HG03442 (cell line): ENCODE measurements around the gene LDB1.
A peak's percentile ranks its signal among the peaks of the same experiment; 100 is the strongest.

Source experiments
- ATAC-seq: cut with Tn5 transposase; IDR thresholded peaks from one replicate; pipeline ENCODE4 v1.9.1; 2021; ENCODE audit warnings: mild to moderate bottlenecking, moderate library complexity; ENCODE audit not compliant: unreplicated experiment

LDB1 gene

DNA sequence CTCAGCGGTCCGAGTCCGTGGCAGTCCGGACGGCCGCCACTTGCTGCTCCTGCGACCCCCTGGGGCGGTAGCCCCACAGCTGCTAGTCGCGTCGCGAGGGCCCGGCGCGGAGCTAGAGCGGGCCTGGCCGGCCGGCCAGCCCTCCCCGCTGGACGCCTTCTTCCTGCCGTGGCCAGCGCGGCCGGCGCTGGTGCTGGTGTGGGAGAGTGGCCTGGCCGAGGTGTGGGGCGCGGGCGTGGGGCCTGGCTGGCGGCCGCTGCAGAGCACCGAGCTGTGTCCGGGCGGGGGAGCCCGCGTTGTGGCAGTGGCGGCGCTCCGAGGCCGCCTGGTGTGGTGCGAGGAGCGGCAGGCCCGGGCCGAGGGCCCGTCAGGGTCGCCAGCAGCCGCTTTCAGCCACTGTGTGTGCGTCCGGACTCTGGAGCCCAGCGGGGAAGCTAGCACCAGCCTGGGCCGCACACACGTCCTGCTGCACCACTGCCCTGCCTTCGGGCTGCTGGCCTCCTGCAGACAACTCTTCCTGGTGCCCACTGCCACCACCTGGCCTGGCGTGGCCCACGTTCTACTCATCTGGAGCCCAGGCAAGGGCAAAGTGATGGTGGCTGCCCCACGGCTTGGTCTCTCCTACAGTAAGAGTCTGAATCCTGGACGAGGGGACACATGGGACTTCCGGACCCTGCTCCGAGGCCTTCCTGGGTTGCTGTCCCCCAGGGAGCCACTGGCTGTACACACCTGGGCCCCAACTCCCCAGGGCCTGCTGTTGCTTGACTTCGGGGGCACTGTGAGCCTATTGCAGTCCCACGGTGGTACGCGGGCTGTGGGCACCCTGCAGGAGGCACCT, 54.4 kb downstream of the LDB1 start:
- peak; percentile 24 for ATAC-seq

DNA sequence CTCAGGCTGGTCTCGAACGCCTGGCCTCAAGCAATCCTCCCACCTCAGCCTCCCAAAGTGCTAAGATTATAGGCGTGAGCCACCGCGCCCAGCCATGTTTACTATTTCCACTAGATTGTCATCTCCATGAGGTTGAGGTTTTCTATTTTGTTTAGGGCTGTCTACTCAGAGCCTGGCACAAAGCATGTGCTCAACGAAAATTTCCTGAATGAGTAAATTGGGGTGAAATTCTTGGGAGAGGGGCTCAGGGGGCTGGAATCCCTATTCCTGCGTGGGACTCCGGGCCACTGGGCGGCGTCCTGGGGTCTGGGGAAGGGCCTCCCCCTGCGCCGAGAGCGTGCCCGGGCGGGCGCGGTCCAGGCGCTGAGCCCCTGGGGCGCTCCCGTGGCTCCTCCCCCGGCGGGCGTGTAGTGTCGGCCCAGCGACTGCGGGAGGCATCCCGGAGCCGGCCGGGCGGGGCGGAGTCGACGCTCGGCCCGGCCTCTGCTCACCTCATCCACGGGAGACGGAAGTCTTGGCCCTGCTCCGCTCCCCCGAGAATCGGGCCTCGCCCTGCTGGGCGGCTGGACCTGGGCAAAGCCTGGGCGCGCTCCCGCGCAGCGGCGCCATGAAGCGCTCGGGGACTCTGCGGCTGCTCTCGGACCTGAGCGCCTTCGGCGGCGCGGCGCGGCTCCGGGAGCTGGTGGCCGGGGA, 55.2 kb downstream of the LDB1 start, which contains the start of gene HPS6:
Gene HPS6 (plus strand): TSS at position 482 of the 693 bp plus-strand sequence. CDS start 126 bp downstream, at position 608.
- ATAC-seq, result peak; percentile 91

DNA sequence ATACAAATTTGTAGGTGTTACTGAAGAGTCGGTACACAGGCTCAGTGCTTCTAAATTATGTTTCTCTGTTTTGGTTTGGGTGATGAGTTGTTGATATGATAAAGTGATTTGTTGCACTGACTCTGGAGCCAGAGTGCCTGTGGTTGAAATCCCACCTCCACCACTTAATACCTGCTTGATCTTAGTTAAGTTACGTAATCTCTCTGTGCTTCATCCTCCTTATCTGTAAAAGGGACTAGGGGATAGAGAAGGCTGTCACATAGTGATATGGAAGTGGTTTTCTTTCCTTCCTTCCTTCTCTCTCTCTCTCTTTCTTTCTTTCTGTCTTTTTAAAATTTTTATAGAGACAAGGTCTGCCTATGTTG, 55.7 kb downstream of the LDB1 start:
- no peak for ATAC-seq

DNA sequence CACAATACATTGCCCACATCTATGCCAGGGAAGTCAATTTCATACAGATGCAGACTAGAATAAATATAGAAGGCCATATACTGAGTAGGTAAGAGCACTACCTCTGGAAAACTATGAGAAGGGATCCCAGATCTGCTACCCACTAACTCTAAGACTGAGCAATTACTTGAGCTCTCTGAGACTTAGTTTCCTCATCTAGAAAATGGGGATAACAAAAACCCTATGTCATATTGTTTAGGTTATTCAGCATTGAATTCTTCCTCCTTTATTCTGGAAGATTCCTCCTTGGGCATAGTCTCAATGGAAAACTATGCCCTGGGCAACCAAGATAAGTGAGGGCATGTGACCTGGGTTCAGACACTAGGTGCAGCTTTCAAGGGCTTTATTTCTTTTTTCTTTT, 60.2 kb downstream of the LDB1 start:
- ATAC-seq, result no peak
